DMS79 treated with DMSO at 0.1 percent for 48 hours (cell line): ENCODE results near the gene ZNFX1.
"Not testable (repeated sequence)": the region's sequence is repeated elsewhere in the genome, so short reads cannot be mapped to it uniquely, and the experiment has no call there.

Experiments used
- DNase-seq: peaks from one replicate; lab custom pipeline; 2025; lab: John Stamatoyannopoulos, UW

Gene ZNFX1

DNA sequence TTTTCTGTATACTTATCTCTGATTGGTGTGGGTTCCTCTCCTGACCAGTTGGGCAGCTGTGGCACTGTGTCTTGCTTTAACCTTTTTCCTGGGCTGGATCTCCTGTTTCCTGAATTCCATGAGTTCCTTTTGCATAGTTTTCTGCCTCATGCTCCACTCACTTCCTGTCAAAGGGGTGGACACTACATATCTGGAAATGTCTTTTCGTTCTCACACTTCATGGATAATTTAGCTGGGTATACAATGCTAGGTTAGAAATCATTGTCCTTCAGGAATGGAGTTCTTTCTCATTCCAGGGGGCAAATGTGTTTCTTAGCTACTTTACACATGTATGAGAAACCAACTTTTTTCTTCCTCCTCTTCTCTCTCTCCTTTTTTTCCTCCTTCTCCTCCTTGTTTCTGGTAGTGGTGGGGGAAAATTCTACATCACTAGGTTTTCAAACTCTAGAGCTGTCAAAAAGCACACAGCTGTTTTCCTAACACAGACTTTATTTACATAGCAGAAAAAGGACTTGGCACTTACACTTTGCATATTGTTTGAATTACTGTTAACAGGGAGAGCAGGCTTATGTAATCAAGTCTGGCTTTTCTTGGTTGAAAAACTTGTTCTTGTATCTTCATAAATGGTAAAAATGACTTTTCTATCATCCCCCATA, 67.6 kb downstream of the ZNFX1 start:
- DNase-seq, result no peak

DNA sequence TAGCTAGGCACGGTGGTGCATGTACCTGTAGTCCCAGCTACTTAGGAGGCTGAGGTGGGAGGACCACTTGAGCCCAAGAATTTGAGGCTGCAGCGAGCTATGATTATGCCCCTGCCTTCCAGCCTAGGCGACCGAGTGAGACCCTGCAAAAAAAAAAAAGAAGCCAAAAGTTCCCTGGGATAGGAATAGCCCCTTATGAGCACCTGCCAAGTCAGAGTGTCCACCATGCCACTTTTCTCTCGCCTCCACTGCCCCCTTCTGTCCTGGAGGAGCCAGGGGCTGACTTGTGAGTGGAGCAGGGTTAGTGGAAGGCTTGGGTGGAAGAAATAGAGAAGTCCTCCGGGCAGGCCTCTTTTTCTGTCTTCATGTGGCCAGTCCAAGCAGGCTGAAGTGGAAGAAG, 70.8 kb downstream of the ZNFX1 start:
- no peak for DNase-seq

GRCh38 chr20:49203746-49204145, 74.1 kb downstream of the ZNFX1 start:
- no peak for DNase-seq

- no peak for DNase-seq
Observed at GRCh38 chr20:49203011-49203410, 74.8 kb downstream of the ZNFX1 start.

- no peak for DNase-seq
Observed at GRCh38 chr20:49199729-49200293, 78.0 kb downstream of the ZNFX1 start.

DNA sequence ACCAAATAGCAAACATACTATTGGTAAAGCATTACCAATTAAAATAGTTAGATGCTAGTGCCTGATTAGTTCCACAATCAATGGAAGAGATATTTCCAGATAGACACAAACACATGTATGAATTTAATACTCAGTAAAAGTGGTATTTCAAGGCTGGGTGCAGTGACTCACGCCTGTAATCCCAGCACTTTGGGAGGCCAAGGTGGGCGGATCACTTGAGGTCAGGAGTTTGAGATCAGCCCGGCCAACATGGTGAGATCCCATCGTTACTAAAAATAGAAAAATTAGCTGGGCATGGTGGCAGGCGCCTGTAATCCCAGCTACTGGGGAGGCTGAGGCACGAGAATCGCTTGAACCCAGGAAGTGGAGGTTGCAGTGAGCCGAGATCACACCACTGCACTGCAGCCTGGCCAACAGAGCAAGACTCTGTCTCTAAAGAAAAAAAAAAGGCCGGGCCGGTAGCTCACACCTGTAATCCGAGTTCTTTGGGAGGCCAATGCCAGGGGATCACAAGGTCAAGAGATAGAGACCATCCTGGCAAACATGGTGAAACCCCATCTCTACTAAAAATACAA, 84.8 kb downstream of the ZNFX1 start:
- not testable (repeated sequence) for DNase-seq
